Measurements from ENCODE around the gene POMGNT2. TPM values are rescaled to one million over a fixed set of nuclear protein-coding genes. Genes with fewer than 3 reads are reported as not detected.

The POMGNT2 gene
- total RNA-seq (2022; extraction: Qiagen RNA extraction), result 6.0 to 8.8 TPM (median 7.3 TPM) in 5 replicates

GRCh38 chr3:43105596-43106292 is at the start of gene POMGNT2:
POMGNT2 (minus strand) TSS chr3:43106079; CDS start chr3:43081431, 24,648 bp downstream.

Other genes with a start within 250 kb of the POMGNT2 start
- not detected in 5 replicates for gene CYP8B1, start 230.2 kb downstream of the POMGNT2 start, total RNA-seq (2022; extraction: Qiagen RNA extraction)
- not detected in 5 replicates for gene ZNF662, start 199.9 kb downstream of the POMGNT2 start, total RNA-seq (2022; extraction: Qiagen RNA extraction)
- not detected in 5 replicates for gene GASK1A, start 126.8 kb downstream of the POMGNT2 start, total RNA-seq (2022; extraction: Qiagen RNA extraction)
- gene SNRK, start 180.5 kb upstream of the POMGNT2 start, total RNA-seq (2022; extraction: Qiagen RNA extraction), result 4.2 to 5.6 TPM (median 5.0 TPM) in 5 replicates

Measured in A549 treated with dexamethasone at 1 μM for 4 hours (cell line).